H1 (cell line): ENCODE data around the gene SUV39H2. TPM values are rescaled to one million over a fixed set of nuclear protein-coding genes. Genes with fewer than 3 reads are reported as not detected.

Experiments
- CTCF ChIA-PET: fragments of 300-600 bp; sonication (Branson Sonifier 250); formaldehyde crosslinking; loops from one replicate; lab custom pipeline; 2021; ENCODE audit not compliant: partially characterized antibody; lab: Charles Lee
- POLR2A ChIA-PET: fragments of 300-600 bp; sonication (Branson Sonifier 250); formaldehyde crosslinking; loops from one replicate; lab custom pipeline; 2021; ENCODE audit warnings: inconsistent platforms; ENCODE audit not compliant: partially characterized antibody; lab: Charles Lee
- DNase-seq, 2 experiments: peaks; one replicate each; pipeline versions ENCODE4 v3.0.0 to v3.0.0-alpha.2; 2010 to 2022; ENCODE audit warnings: low spot score in 2 of 2, low read depth in 1 of 2, mixed read lengths in 1 of 2
- FAIRE-seq: peaks from 2 replicates; lab custom pipeline; 2011; peaks lifted over from hg19 to GRCh38; lab: Jason Lieb, UNC
- H2AFZ ChIP-seq: 2 replicates; pipeline ENCODE4 v1.8.1; 2012; ENCODE audit warnings: low read length, inconsistent platforms
- H2AK5ac ChIP-seq: 2 replicates; pipeline ENCODE4 v1.6.1; 2013; ENCODE audit warnings: low read depth, low read length
- H2BK120ac ChIP-seq: replicated peaks from 2 replicates; pipeline ENCODE3; 2013; ENCODE audit warnings: low read depth, low read length, inconsistent platforms
- H2BK12ac ChIP-seq: 2 replicates; pipeline ENCODE4 v1.6.1; 2013; ENCODE audit warnings: low read depth, low read length
- H2BK15ac ChIP-seq: 2 replicates; pipeline ENCODE4 v1.6.1; 2013; ENCODE audit warnings: low read length
- H2BK20ac ChIP-seq: 2 replicates; pipeline ENCODE4 v1.6.1; 2013; ENCODE audit warnings: low read length
- H2BK5ac ChIP-seq: 2 replicates; pipeline ENCODE4 v1.6.1; 2013; ENCODE audit warnings: low read depth, low read length
- H3K14ac ChIP-seq: 2 replicates; pipeline ENCODE4 v1.6.1; 2013; ENCODE audit warnings: inconsistent platforms; ENCODE audit not compliant: insufficient read length
- H3K18ac ChIP-seq: 2 replicates; pipeline ENCODE4 v1.6.1; 2013; ENCODE audit warnings: low read length; ENCODE audit errors: extremely low read depth
- H3K23ac ChIP-seq: 2 replicates; pipeline ENCODE4 v1.6.1; 2013; ENCODE audit warnings: inconsistent platforms; ENCODE audit not compliant: insufficient read length
- H3K23me2 ChIP-seq: 2 replicates; pipeline ENCODE4 v1.6.1; 2013; ENCODE audit warnings: low read depth, low read length
- H3K27ac ChIP-seq: 2 replicates; pipeline ENCODE4 v1.6.1; 2011; ENCODE audit warnings: low read depth, low read length, inconsistent platforms
- H3K27me3 ChIP-seq, 4 experiments: replicated peaks in 1 of 4; 1 replicate in 1 of 4; 2 replicates in 3 of 4; pipeline versions ENCODE4 v1.6.1 to v1.8.1; 2011 to 2013; ENCODE audit warnings: low read length in 3 of 4, mild to moderate bottlenecking in 3 of 4, inconsistent platforms in 2 of 4, mixed read lengths in 2 of 4, moderate library complexity in 1 of 4; ENCODE audit not compliant: control insufficient read depth in 3 of 4, insufficient read depth in 3 of 4; ENCODE audit errors: extremely low read depth in 1 of 4
- H3K36me3 ChIP-seq, 4 experiments: 2 replicates each; pipeline versions ENCODE4 v1.6.1 to v1.8.1; 2011 to 2013; ENCODE audit warnings: mild to moderate bottlenecking in 4 of 4, low read length in 3 of 4, moderate library complexity in 2 of 4, control low read depth in 1 of 4, inconsistent platforms in 1 of 4; ENCODE audit not compliant: insufficient read depth in 4 of 4, control insufficient read depth in 2 of 4
- H3K4ac ChIP-seq: replicated peaks from 2 replicates; pipeline ENCODE3; 2013; ENCODE audit warnings: low read length, low read depth, mixed read lengths, inconsistent platforms; ENCODE audit not compliant: insufficient read length
- H3K4me1 ChIP-seq, 4 experiments: replicated peaks in 1 of 4; 1 replicate in 1 of 4; 2 replicates in 3 of 4; pipeline versions ENCODE4 v1.6.1 to v1.8.1; 2011 to 2013; ENCODE audit warnings: low read length in 3 of 4, inconsistent platforms in 2 of 4, mixed read lengths in 1 of 4; ENCODE audit not compliant: insufficient read depth in 4 of 4, control insufficient read depth in 3 of 4
- H3K4me2 ChIP-seq, 2 experiments: 2 replicates each; pipeline versions ENCODE4 v1.6.1 to v1.8.1; 2011 to 2013; ENCODE audit warnings: low read depth in 2 of 2, low read length in 2 of 2, control low read depth in 1 of 2, inconsistent platforms in 1 of 2, mild to moderate bottlenecking in 1 of 2; ENCODE audit not compliant: insufficient read depth in 1 of 2
- H3K4me3 ChIP-seq, 4 experiments: fragments of 200-600, 300-600 bp in 1 of 4; sonication (generic), shearing (Covaris generic), sonication (Bioruptor Twin) in 1 of 4; 2 replicates each; pipeline versions ENCODE4 v1.5.1 to v1.8.1; 2011 to 2016; ENCODE audit warnings: low read length in 4 of 4, low read depth in 3 of 4, control low read depth in 2 of 4, inconsistent platforms in 2 of 4, mild to moderate bottlenecking in 2 of 4, mixed read lengths in 1 of 4, moderate library complexity in 1 of 4; ENCODE audit not compliant: insufficient read depth in 2 of 4; ENCODE audit errors: extremely low read depth in 1 of 4
- H3K56ac ChIP-seq: replicated peaks from 2 replicates; pipeline ENCODE3; 2013; ENCODE audit warnings: low read depth, mild to moderate bottlenecking, mixed read lengths, low read length, inconsistent platforms; ENCODE audit not compliant: insufficient read length
- H3K79me1 ChIP-seq: 2 replicates; pipeline ENCODE4 v1.6.1; 2013; ENCODE audit warnings: low read depth, low read length, control low read depth
- H3K79me2 ChIP-seq, 2 experiments: 2 replicates each; pipeline versions ENCODE4 v1.6.1 to v1.8.1; 2012 to 2013; ENCODE audit warnings: low read length in 2 of 2, mild to moderate bottlenecking in 2 of 2, inconsistent platforms in 1 of 2; ENCODE audit not compliant: insufficient read depth in 2 of 2, control insufficient read depth in 1 of 2
- H3K9ac ChIP-seq, 4 experiments: replicated peaks in 1 of 4; 1 replicate in 1 of 4; 2 replicates in 3 of 4; pipeline versions ENCODE4 v1.6.1 to v1.8.1; 2011 to 2013; ENCODE audit warnings: low read depth in 3 of 4, low read length in 3 of 4, control low read depth in 2 of 4, mild to moderate bottlenecking in 2 of 4, moderate library complexity in 2 of 4, inconsistent platforms in 1 of 4; ENCODE audit errors: extremely low read depth in 1 of 4
- H3K9me3 ChIP-seq, 2 experiments: 2 replicates each; pipeline versions ENCODE4 v1.6.1 to v1.8.1; 2012 to 2013; ENCODE audit warnings: mild to moderate bottlenecking in 2 of 2, moderate library complexity in 2 of 2, control low read depth in 1 of 2, inconsistent platforms in 1 of 2, low read depth in 1 of 2, low read length in 1 of 2, mixed read lengths in 1 of 2; ENCODE audit not compliant: insufficient read depth in 2 of 2
- H4K20me1 ChIP-seq, 2 experiments: replicated peaks in 1 of 2; 2 replicates each; pipeline versions ENCODE3 to v1.8.1; 2011 to 2013; ENCODE audit warnings: inconsistent platforms in 2 of 2, low read length in 2 of 2, mild to moderate bottlenecking in 1 of 2; ENCODE audit not compliant: insufficient read depth in 2 of 2, control insufficient read depth in 1 of 2
- H4K5ac ChIP-seq: 2 replicates; pipeline ENCODE4 v1.6.1; 2013; ENCODE audit warnings: low read length, low read depth, mixed read lengths, inconsistent platforms; ENCODE audit not compliant: insufficient read length
- H4K8ac ChIP-seq: 2 replicates; pipeline ENCODE4 v1.8.0; 2013; ENCODE audit warnings: mild to moderate bottlenecking, moderate library complexity, low read length, inconsistent platforms; ENCODE audit not compliant: insufficient read depth; ENCODE audit errors: extremely low read depth
- H4K91ac ChIP-seq: replicated peaks from 2 replicates; pipeline ENCODE3; 2013; ENCODE audit warnings: low read length, mixed read lengths, inconsistent platforms; ENCODE audit not compliant: insufficient read length
- ASH2L ChIP-seq: fragments of 200-600, 300-600 bp; sonication (generic); IDR thresholded peaks from one replicate; pipeline ENCODE4 v1.7.1; 2017; ENCODE audit warnings: low read length
- E2F6 ChIP-seq: IDR thresholded peaks from 2 replicates; pipeline ENCODE4 v1.6.1; 2012; ENCODE audit warnings: inconsistent platforms
- JUND ChIP-seq: IDR thresholded peaks from 2 replicates; pipeline ENCODE4 v1.6.1; 2011; ENCODE audit warnings: mild to moderate bottlenecking, improper control_type of control experiment, low read length
- TBP ChIP-seq: IDR thresholded peaks from 2 replicates; pipeline ENCODE4 v1.6.1; 2011; ENCODE audit warnings: low read depth, low read length, improper control_type of control experiment
- YY1 ChIP-seq: IDR thresholded peaks from 2 replicates; pipeline ENCODE4 v1.6.1; 2011; ENCODE audit warnings: low read depth, mild to moderate bottlenecking, low read length
- ZNF274 ChIP-seq: IDR thresholded peaks from 2 replicates; pipeline ENCODE4 v1.7.0; 2012; ENCODE audit warnings: low read length, borderline replicate concordance; ENCODE audit errors: extremely low read depth
- WGBS, 2 experiments: shearing (Covaris generic) in 1 of 2; methylation state at CpG; one replicate each; pipeline versions ENCODE4 v1.1.6 to v1.1.7; 2013 to 2015; ENCODE audit warnings: low lambda C conversion rate in 2 of 2, mixed read lengths in 2 of 2, inconsistent platforms in 1 of 2, low coverage in 1 of 2, missing lambda C conversion rate in 1 of 2; ENCODE audit not compliant: insufficient replicate concordance in 2 of 2, insufficient coverage in 1 of 2, insufficient read length in 1 of 2; ENCODE audit errors: extremely low coverage in 1 of 2, missing lambda C conversion rate in 1 of 2; 5-methylcytosine and 5-hydroxymethylcytosine counted together
- polyA plus RNA-seq, 7 experiments: library from polyadenylated mRNA; depleted of rRNA in 3 of 7; stranded (reverse) in 5 of 7; unstranded in 2 of 7; fragments of >200 nt in 5 of 7; fragments of 200-250 nt in 2 of 7; gene quantifications; 1 replicate in 5 of 7; 2 replicates in 1 of 7; 4 replicates in 1 of 7; pipeline versions ENCODE4 v1.2.1 to v1.2.3, GENCODE V29; 2011 to 2013; ENCODE audit warnings: missing spikeins in 2 of 7, mixed read lengths in 2 of 7
- total RNA-seq: library from RNA; stranded (reverse); fragmentation: NEBNext Ultra II Directional; extraction: Animal tissue kit (Norgen Biotek cat#: 25700); gene quantifications from 2 replicates; pipeline ENCODE4 v1.2.1, GENCODE V29; 2021

SUV39H2 gene
- total and polyA plus RNA-seq, 2 of the 8 experiments (the other 6 are each of a cell fraction or from before 2014, with no cell fraction given), result 19.4 to 62.3 TPM

- peaks cover 0 to 21% (median 3%) of the 10 kb centered on the region in 4 experiments; a peak in 4 of 8 replicates for H3K36me3 ChIP-seq
- H2AK5ac ChIP-seq, result no peak overlapping the region
- no peak overlapping the region for H3K18ac ChIP-seq
- H3K9ac ChIP-seq, result peak overlapping the region; percentile 77 to 93 (median 90)
- no peak overlapping the region for H3K4ac ChIP-seq
- no peaks in the 10 kb centered on the region for H3K27me3 ChIP-seq
- no peak overlapping the region for H2BK5ac ChIP-seq
- peaks cover 13 to 63% of the 10 kb centered on the region in 2 experiments for H3K79me2 ChIP-seq
- peak overlapping the region; percentile 68 to 80 for H3K4me2 ChIP-seq
- DNase-seq, result no peak
- no peak overlapping the region for H4K91ac ChIP-seq
- CTCF ChIA-PET, result interaction anchor here (1.5 to 3.3 kb wide), 2 partner anchors 10 to 220 kb away, joined by 3 to 19 read pairs; no protein-coding TSS in a partner anchor
- H3K9me3 ChIP-seq, result no peaks in the 10 kb centered on the region
- H3K14ac ChIP-seq, result no peak overlapping the region
- WGBS, 2 experiments, result 0% methylated on average over 5 of the region's 5 CpGs; no CpG with 5 or more reads in 1 of the 2 experiments
- H4K5ac ChIP-seq, result no peak overlapping the region
- peak overlapping the region; percentile 79 to 93 (median 88) for H3K4me3 ChIP-seq
- no peak overlapping the region for H2AFZ ChIP-seq
- no peak overlapping the region for H3K27ac ChIP-seq
- H2BK15ac ChIP-seq, result no peak overlapping the region
- TF ChIP-seq ASH2L (no peak), TBP (0 out of 2 replicates have a peak, but pooled peaks have one; percentile 4), E2F6 (no peak), YY1 (no peak), JUND (no peak), ZNF274 (no peak)
- no peak overlapping the region for H3K23ac ChIP-seq
- no peak overlapping the region for H4K8ac ChIP-seq
- FAIRE-seq, result no peak
- POLR2A ChIA-PET, result interaction anchor here (1.0 to 2.8 kb wide), 9 partner anchors 9 to 84 kb away, joined by 3 to 11 read pairs (median 4); partner anchors contain the start of genes CDNF, DCLRE1C, HSPA14 and MSANTD7
- H3K56ac ChIP-seq, result no peak overlapping the region
- H3K23me2 ChIP-seq, result peaks cover 7% of the 10 kb centered on the region
- H2BK120ac ChIP-seq, result no peak overlapping the region
- peaks cover 3 to 11% (median 7%) of the 10 kb centered on the region in 4 experiments; a peak in 6 of 7 replicates for H3K4me1 ChIP-seq
- no peaks in the 10 kb centered on the region; the same call in 1 of the 2 replicates for H3K79me1 ChIP-seq
- H2BK20ac ChIP-seq, result no peak overlapping the region
- H2BK12ac ChIP-seq, result no peak overlapping the region
- H4K20me1 ChIP-seq, result peaks cover 14 to 16% of the 10 kb centered on the region in 2 experiments
Measured at GRCh38 chr10:14879928-14880193, 1.2 kb downstream of the SUV39H2 start.
